Lung (tissue), 12 donors: Measurements from ENCODE around the gene HLA-A. TPM values are rescaled to one million over a fixed set of nuclear protein-coding genes. Genes with fewer than 3 reads are reported as not detected.

ENCODE experiments used
- ATAC-seq: fragments of 200-7000 bp; cut with Tn5 transposase; one replicate; pipeline ENCODE4 v1.9.1; 2020; ENCODE audit warnings: moderate number of reproducible peaks; ENCODE audit not compliant: insufficient read depth, low FRiP score
- DNase-seq, 3 donors: peaks; one replicate each; pipeline ENCODE4 v3.0.0-alpha.2; 2013 to 2017
- H3K27ac ChIP-seq, 2 donors: one replicate each; pipeline ENCODE4 v1.5.1; 2013; ENCODE audit warnings: mild to moderate bottlenecking in 2 of 2, moderate library complexity in 2 of 2, control low read depth in 1 of 2, inconsistent platforms in 1 of 2, low read depth in 1 of 2, low read length in 1 of 2
- H3K27me3 ChIP-seq, 3 donors: one replicate each; pipeline ENCODE4 v1.5.1; 2013; ENCODE audit warnings: low read length in 2 of 3; ENCODE audit not compliant: control insufficient read depth in 3 of 3, insufficient read depth in 3 of 3
- H3K36me3 ChIP-seq, 4 donors: one replicate each; pipeline ENCODE4 v1.5.1; 2013; ENCODE audit warnings: low read length in 4 of 4, mild to moderate bottlenecking in 1 of 4, moderate library complexity in 1 of 4; ENCODE audit not compliant: control insufficient read depth in 4 of 4, insufficient read depth in 4 of 4
- H3K4me1 ChIP-seq, 5 donors: one replicate each; pipeline ENCODE4 v1.5.1; 2013; ENCODE audit warnings: low read length in 5 of 5, mild to moderate bottlenecking in 2 of 5, moderate library complexity in 1 of 5; ENCODE audit not compliant: control insufficient read depth in 5 of 5, insufficient read depth in 5 of 5
- H3K4me3 ChIP-seq: one replicate; pipeline ENCODE4 v1.5.1; 2013; ENCODE audit warnings: mild to moderate bottlenecking, control low read depth, moderate library complexity
- H3K9ac ChIP-seq, 2 donors: one replicate each; pipeline ENCODE4 v1.5.1; 2013; ENCODE audit warnings: low read length in 2 of 2, control low read depth in 1 of 2; ENCODE audit not compliant: insufficient read depth in 1 of 2
- H3K9me3 ChIP-seq, 4 donors: one replicate each; pipeline ENCODE4 v1.5.1; 2013; ENCODE audit warnings: low read length in 3 of 4, mild to moderate bottlenecking in 1 of 4, moderate library complexity in 1 of 4; ENCODE audit not compliant: control insufficient read depth in 4 of 4, insufficient read depth in 3 of 4
- CTCF ChIP-seq: IDR thresholded peaks from 2 replicates; pipeline ENCODE4 v1.5.1; 2012; ENCODE audit warnings: mild to moderate bottlenecking; ENCODE audit errors: control extremely low read depth, extremely low read depth
- WGBS, 2 donors: extraction: QIAGEN DNeasy Blood & Tissue Kit; methylation state at CpG; one replicate each; pipeline ENCODE4 v1.1.7; 2013; 5-methylcytosine and 5-hydroxymethylcytosine counted together
- polyA plus RNA-seq, 2 donors: library from polyadenylated mRNA; stranded (reverse); fragments of 200-250 nt; gene quantifications; one replicate each; pipeline ENCODE4 v1.2.1, GENCODE V29; 2013
- total RNA-seq, 2 donors: library from RNA; depleted of rRNA in 1 of 2; stranded (reverse); fragments of >200 nt in 1 of 2; gene quantifications; one replicate each; pipeline ENCODE4 v1.2.1, GENCODE V29; 2014 to 2021
- donor health status: control.
- donor health status: control.
- donor health status: Bipolar disorder and iron deficiency.
- donor health status: healthy.
- donor health status: DM: yes; HTN: yes; CAD: no.

HLA-A gene
- total and polyA plus RNA-seq, 4 donors = 320 to 3,222 (median 711) TPM

DNA sequence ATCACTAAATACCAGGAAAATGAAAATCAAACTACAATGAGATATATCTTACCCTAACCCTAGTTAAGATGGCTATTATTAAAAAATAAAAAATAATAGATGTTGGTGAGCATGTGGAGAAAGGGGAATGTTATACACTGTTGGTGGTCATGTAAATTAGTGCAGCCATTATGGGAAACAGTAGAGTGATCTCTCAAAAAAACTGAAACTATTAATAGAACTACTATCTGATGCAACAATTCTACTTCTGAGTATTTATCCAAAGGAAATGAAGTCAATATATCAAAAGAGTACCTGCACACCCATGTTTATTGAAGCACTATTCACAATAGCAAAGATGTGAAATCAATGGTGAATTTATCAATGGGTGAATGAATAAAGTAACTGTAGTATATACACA, 48.6 kb downstream of the HLA-A start:
- Histone ChIP-seq H3K27ac (no peak overlapping the region), H3K9ac (no peak overlapping the region), H3K4me3 (no peak overlapping the region), H3K27me3 (no peaks in the 10 kb centered on the region), H3K36me3 (no peaks in the 10 kb centered on the region), H3K9me3 (no peaks in the 10 kb centered on the region), H3K4me1 (peaks cover 0 to 12% (median 0%) of the 10 kb centered on the region in 5 donors)
- no peak for TF ChIP-seq CTCF
- DNase-seq (no peak), ATAC-seq (no peak)

DNA sequence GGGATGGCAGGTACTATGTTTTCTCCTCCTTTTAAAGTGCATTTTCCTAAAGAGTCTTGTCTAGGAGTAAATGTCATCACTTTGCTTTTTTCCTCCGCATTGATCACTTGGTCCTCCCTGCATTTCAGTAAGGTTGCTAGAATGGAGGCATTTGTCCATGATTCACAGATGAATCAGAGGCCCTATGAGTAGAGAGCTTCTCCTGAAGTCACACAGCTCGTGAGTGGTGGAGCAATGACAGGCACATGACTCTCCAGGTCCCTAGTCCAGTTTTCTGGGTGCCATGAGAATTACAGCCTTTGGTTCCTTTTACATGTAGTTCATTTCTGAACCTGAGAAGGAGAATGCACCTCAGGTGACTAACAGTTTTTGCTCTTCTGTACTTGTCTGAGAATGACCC, 50.5 kb downstream of the HLA-A start:
- Histone ChIP-seq H3K9ac (no peak overlapping the region), H3K4me3 (no peak overlapping the region), H3K36me3 (no peaks in the 10 kb centered on the region), H3K27me3 (no peaks in the 10 kb centered on the region), H3K4me1 (peaks cover 0 to 12% (median 0%) of the 10 kb centered on the region in 5 donors), H3K27ac (no peak overlapping the region), H3K9me3 (no peaks in the 10 kb centered on the region)
- ATAC-seq = no peak
- no peak for DNase-seq
- 69 to 77% methylated on average over 2 of the region's 2 CpGs for WGBS, 2 donors
- no peak for TF ChIP-seq CTCF

DNA sequence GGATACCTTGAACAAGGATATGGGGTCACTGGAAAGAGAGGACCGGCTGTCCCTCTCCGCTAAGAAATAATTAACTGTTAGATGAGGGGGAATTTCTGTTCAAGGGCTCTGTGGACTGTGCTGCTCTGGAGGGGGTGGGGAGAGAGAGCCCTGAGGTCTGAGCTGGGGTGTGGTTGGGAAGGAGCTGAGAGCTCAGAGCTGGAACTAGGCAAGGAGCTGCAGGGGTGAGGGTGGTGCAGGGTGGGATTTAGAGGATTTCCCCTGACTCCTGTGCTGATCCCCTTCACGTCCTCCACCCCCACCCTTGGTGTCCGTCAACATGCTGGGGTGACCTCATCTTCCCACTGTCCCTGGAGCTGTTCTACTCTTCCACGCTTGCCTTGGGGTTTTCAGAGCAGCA, 52.5 kb downstream of the HLA-A start:
- Histone ChIP-seq H3K4me3 (no peak overlapping the region), H3K36me3 (no peaks in the 10 kb centered on the region), H3K27ac (no peak overlapping the region), H3K9ac (no peak overlapping the region), H3K27me3 (no peaks in the 10 kb centered on the region), H3K9me3 (no peaks in the 10 kb centered on the region), H3K4me1 (peaks cover 0 to 12% (median 0%) of the 10 kb centered on the region in 5 donors)
- no peak for TF ChIP-seq CTCF
- whole genome bisulfite sequencing, 2 donors = 77 to 80% methylated on average over 5 of the region's 5 CpGs
- DNase-seq (peak in 2 of 3 donors; percentile 19 to 32), ATAC-seq (no peak)

DNA sequence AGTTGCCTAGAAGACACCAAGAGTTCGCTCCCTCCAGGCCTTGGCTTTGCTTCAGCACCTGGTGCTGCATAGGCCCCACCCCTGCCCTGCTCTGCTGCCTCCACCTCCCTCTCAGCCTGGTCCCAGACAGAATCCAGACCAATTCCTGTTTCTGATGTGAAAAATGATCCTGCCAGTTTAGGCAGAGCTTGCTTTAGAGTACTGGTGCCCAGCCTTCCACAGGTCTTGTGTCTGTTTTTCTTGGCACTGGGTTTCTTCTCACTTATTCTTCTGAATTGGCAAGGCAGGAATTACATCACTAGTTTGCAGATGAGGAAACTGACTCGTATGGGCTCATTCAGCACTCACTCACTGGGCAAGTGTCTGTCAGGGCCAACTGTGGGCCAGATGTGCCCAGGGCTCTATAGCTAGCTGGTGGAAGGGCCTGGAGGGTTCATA, 53.0 kb downstream of the HLA-A start:
- Histone ChIP-seq H3K9ac (no peak overlapping the region), H3K4me3 (no peak overlapping the region), H3K4me1 (peaks cover 0 to 12% (median 0%) of the 10 kb centered on the region in 5 donors), H3K27ac (no peak overlapping the region), H3K9me3 (no peaks in the 10 kb centered on the region), H3K36me3 (no peaks in the 10 kb centered on the region), H3K27me3 (no peaks in the 10 kb centered on the region)
- DNase-seq (no peak), ATAC-seq (no peak)
- 53 to 54% methylated on average over 2 of the region's 2 CpGs for WGBS, 2 donors
- no peak for TF ChIP-seq CTCF
